ENCODE data around the gene DNAI1.

DNAI1 gene

DNA sequence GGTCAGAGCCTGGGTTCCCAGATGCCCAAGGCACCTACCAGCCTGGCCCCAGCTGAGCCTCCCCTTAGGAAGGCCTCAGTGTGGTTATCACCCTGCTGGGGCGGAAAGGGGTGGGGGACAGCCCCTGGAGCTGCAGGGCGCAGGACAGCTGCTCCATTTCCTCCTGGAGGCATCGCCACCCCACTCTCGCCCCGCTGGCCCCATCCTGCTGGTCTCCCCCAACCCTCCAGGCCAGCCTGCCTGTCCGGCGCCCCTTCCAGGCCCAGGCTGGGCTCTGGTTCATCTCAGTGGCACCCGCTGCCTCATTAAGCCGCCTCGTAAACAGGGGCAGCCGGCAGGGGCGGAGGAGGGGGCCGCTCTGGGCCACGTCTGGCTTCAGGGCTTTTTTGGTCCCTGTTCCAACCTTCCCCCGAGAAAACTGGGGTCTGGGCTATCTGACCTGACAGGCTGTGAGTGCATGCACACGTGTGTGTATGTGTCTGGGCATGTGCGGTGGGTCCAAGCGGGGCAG, 95.0 kb downstream of the DNAI1 start:
- DNase-seq: no peak
- H4K20me1 ChIP-seq (ENCODE audit: insufficient read depth, low read length): no peaks in the 10 kb centered on the region
- no peak overlapping the region for H3K9ac ChIP-seq (ENCODE audit: low read depth, low read length)
- H3K27me3 ChIP-seq (ENCODE audit: insufficient read depth, low read length, poor library complexity): peaks cover 2% of the 10 kb centered on the region
- H2AFZ ChIP-seq (ENCODE audit: low read depth, low read length): no peak overlapping the region
- H3K9me3 ChIP-seq (ENCODE audit: insufficient read depth, low read length, severe bottlenecking): no peaks in the 10 kb centered on the region
- H3K4me1 ChIP-seq (ENCODE audit: insufficient read depth, low read length): no peaks in the 10 kb centered on the region
- H3K4me2 ChIP-seq (ENCODE audit: insufficient read depth, low read length): no peak overlapping the region
- H3K79me2 ChIP-seq (ENCODE audit: insufficient read depth, low read length): no peaks in the 10 kb centered on the region
- ATAC-seq (ENCODE audit: insufficient read depth, low read depth): no peak
- no peak overlapping the region for H3K4me3 ChIP-seq (ENCODE audit: low read depth in 1 of 2, low read length in 2 of 2)
- H3K36me3 ChIP-seq (ENCODE audit: insufficient read depth, low read length): no peaks in the 10 kb centered on the region
- H3K27ac ChIP-seq (ENCODE audit: low read length): no peak overlapping the region
- no peak for TF ChIP-seq EZH2 (IDR thresholded peaks at IDR 0.05; ENCODE audit: borderline replicate concordance, low read depth, low read length, severe bottlenecking)
- TF ChIP-seq, protein P1, sequence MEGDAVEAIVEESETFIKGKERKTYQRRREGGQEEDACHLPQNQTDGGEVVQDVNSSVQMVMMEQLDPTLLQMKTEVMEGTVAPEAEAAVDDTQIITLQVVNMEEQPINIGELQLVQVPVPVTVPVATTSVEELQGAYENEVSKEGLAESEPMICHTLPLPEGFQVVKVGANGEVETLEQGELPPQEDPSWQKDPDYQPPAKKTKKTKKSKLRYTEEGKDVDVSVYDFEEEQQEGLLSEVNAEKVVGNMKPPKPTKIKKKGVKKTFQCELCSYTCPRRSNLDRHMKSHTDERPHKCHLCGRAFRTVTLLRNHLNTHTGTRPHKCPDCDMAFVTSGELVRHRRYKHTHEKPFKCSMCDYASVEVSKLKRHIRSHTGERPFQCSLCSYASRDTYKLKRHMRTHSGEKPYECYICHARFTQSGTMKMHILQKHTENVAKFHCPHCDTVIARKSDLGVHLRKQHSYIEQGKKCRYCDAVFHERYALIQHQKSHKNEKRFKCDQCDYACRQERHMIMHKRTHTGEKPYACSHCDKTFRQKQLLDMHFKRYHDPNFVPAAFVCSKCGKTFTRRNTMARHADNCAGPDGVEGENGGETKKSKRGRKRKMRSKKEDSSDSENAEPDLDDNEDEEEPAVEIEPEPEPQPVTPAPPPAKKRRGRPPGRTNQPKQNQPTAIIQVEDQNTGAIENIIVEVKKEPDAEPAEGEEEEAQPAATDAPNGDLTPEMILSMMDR (IDR thresholded peaks at IDR 0.05; ENCODE audit: borderline replicate concordance, extremely low read depth, low read length, poor library complexity, severe bottlenecking): no peak

DNA sequence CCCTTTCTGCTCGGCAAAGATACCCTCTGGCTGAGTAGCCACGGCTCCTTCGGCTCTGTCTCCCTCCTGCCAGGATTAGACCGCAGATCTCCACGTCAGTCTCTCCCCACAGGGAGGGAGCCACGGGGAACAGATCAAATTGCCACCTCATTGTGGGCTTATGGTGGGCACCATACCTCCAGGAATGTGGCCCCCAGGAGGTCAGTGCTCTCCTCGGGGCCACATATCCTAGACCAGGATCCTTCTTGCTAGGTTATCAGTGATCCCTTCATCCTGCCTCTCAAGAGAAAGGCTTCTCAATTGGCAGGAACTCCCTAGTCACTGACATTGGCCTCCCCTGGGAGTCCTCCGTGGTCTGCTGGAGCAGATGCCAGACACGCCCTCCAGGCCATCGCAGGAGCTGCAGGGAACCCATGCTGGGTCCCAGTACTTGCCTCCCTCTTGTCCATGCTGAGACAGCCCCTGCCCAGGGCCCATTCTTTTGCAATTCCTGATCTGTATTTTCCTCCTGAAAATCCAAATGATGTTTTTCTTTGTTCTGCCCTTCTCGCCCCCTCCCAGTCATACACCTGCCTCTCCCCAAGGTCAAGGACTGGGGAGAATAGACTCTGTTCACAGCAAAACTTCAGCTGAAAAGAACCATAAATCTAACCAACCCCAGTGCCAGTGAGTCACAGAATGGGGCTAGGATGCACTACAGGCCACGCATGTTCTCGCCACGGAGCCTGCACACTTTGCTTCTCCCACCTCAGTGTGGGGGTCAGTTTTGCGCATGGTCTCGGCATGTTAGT, 95.8 kb downstream of the DNAI1 start:
- Histone ChIP-seq H3K79me2 (ENCODE audit: insufficient read depth, low read length) (no peaks in the 10 kb centered on the region), H3K9ac (ENCODE audit: low read depth, low read length) (no peak overlapping the region), H3K27me3 (ENCODE audit: insufficient read depth, low read length, poor library complexity) (peaks cover 2% of the 10 kb centered on the region), H3K4me2 (ENCODE audit: insufficient read depth, low read length) (no peak overlapping the region), H3K36me3 (ENCODE audit: insufficient read depth, low read length) (no peaks in the 10 kb centered on the region), H2AFZ (ENCODE audit: low read depth, low read length) (no peak overlapping the region), H3K9me3 (ENCODE audit: insufficient read depth, low read length, severe bottlenecking) (no peaks in the 10 kb centered on the region), H3K4me1 (ENCODE audit: insufficient read depth, low read length) (no peaks in the 10 kb centered on the region), H3K4me3 (ENCODE audit: low read depth in 1 of 2, low read length in 2 of 2) (no peak overlapping the region), H3K27ac (ENCODE audit: low read length) (no peak overlapping the region), H4K20me1 (ENCODE audit: insufficient read depth, low read length) (no peaks in the 10 kb centered on the region)
- DNase-seq (peak; percentile 8), ATAC-seq (ENCODE audit: insufficient read depth, low read depth) (peak; percentile 42; the same call in 2 of the 3 replicates)
- TF ChIP-seq, protein P1 (IDR thresholded peaks at IDR 0.05; ENCODE audit: borderline replicate concordance, extremely low read depth, low read length, poor library complexity, severe bottlenecking): no peak
- TF ChIP-seq EZH2 (IDR thresholded peaks at IDR 0.05; ENCODE audit: borderline replicate concordance, low read depth, low read length, severe bottlenecking): no peak

DNA sequence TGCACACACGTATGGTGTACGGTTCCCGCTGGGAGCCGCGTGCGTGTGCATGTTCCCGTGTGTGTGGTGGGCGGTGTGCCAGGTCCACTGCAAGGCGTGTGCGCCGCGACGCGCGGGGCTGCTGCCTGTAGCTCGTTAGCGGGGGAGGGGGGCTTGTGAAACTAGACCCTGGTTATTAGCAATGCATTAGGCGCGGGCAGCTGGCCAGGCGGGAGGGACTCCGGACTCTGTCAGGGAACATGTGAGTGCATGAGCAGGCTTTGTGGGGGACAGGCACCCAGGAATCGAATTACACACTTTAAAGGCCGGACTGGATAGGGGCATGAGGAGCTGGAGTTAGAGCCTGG, 96.4 kb downstream of the DNAI1 start:
- no peaks in the 10 kb centered on the region for H3K79me2 ChIP-seq (ENCODE audit: insufficient read depth, low read length)

More for the DNA sequence above, 96.4 kb downstream of the DNAI1 start:
- ATAC-seq (ENCODE audit: insufficient read depth, low read depth): no peak
- no peaks in the 10 kb centered on the region for H4K20me1 ChIP-seq (ENCODE audit: insufficient read depth, low read length)
- H3K4me1 ChIP-seq (ENCODE audit: insufficient read depth, low read length): no peaks in the 10 kb centered on the region
- no peaks in the 10 kb centered on the region for H3K9me3 ChIP-seq (ENCODE audit: insufficient read depth, low read length, severe bottlenecking)
- DNase-seq: no peak
- H3K4me2 ChIP-seq (ENCODE audit: insufficient read depth, low read length): no peak overlapping the region
- H2AFZ ChIP-seq (ENCODE audit: low read depth, low read length): no peak overlapping the region
- H3K27me3 ChIP-seq (ENCODE audit: insufficient read depth, low read length, poor library complexity): peaks cover 2% of the 10 kb centered on the region
- no peak overlapping the region for H3K9ac ChIP-seq (ENCODE audit: low read depth, low read length)
- no peaks in the 10 kb centered on the region for H3K36me3 ChIP-seq (ENCODE audit: insufficient read depth, low read length)
- no peak overlapping the region for H3K27ac ChIP-seq (ENCODE audit: low read length)
- no peak overlapping the region for H3K4me3 ChIP-seq (ENCODE audit: low read depth in 1 of 2, low read length in 2 of 2)
- no peak for TF ChIP-seq EZH2 (IDR thresholded peaks at IDR 0.05; ENCODE audit: borderline replicate concordance, low read depth, low read length, severe bottlenecking)
- TF ChIP-seq, protein P1 (IDR thresholded peaks at IDR 0.05; ENCODE audit: borderline replicate concordance, extremely low read depth, low read length, poor library complexity, severe bottlenecking): no peak

Data from DND-41 (cell line).